BJ (cell line): ENCODE results near the gene AGTPBP1. TPM values are rescaled to one million over a fixed set of nuclear protein-coding genes. Genes with fewer than 3 reads are reported as not detected.
"Not testable (repeated sequence)": the region's sequence is repeated elsewhere in the genome, so short reads cannot be mapped to it uniquely, and the experiment has no call there.

Source experiments
- CTCF ChIA-PET: fragments of 350-600 bp; formaldehyde crosslinking; extraction: SDS; loops from one replicate; lab custom pipeline; 2021; ENCODE audit warnings: antibody characterized with exemption, inconsistent platforms; lab: Yijun Ruan, JAX
- POLR2A ChIA-PET: fragments of 300-600 bp; sonication (Branson Sonifier 250); formaldehyde crosslinking; extraction: SDS; loops from one replicate; lab custom pipeline; 2021; ENCODE audit warnings: antibody characterized with exemption; lab: Charles Lee
- DNase-seq: peaks from one replicate; pipeline ENCODE4 v3.0.0-alpha.2; 2011; ENCODE audit warnings: low read depth
- H3K27me3 ChIP-seq: 2 replicates; pipeline ENCODE4 v1.6.0; 2011; ENCODE audit warnings: low read length; ENCODE audit not compliant: control insufficient read depth, insufficient read depth
- H3K36me3 ChIP-seq: 2 replicates; pipeline ENCODE4 v1.5.1; 2011; ENCODE audit warnings: low read length; ENCODE audit not compliant: control insufficient read depth, insufficient read depth
- H3K4me3 ChIP-seq: 2 replicates; pipeline ENCODE4 v1.5.1; 2011; ENCODE audit warnings: low read depth, mild to moderate bottlenecking, control low read depth, low read length
- polyA minus RNA-seq: library from RNA; depleted of rRNA, polyadenylated mRNA; stranded (reverse); fragments of >200 nt; gene quantifications from 2 replicates; pipeline ENCODE4 v1.2.3, GENCODE V29; 2011; rRNA and poly(A)+ RNA removed
- polyA plus RNA-seq: library from polyadenylated mRNA; depleted of rRNA; stranded (reverse); fragments of >200 nt; gene quantifications from 2 replicates; pipeline ENCODE4 v1.2.3, GENCODE V29; 2011; rRNA removed
- TF ChIP-seq, protein P1 (sequence below): IDR thresholded peaks from 2 replicates; pipeline ENCODE4 v1.5.1; 2011; ENCODE audit warnings: low read depth, mild to moderate bottlenecking, control low read depth, inconsistent platforms, low read length, moderate library complexity; ENCODE audit not compliant: insufficient read depth

The AGTPBP1 gene
- polyA plus RNA-seq, result 2.5 and 6.6 TPM in 2 replicates
- polyA minus RNA-seq, result 4.2 and 4.8 TPM in 2 replicates

- POLR2A ChIA-PET, result no interaction called here
- 0 out of 2 replicates have a peak, but pooled peaks cover 1% of the 10 kb centered on the region for H3K27me3 ChIP-seq
- TF ChIP-seq, protein P1, sequence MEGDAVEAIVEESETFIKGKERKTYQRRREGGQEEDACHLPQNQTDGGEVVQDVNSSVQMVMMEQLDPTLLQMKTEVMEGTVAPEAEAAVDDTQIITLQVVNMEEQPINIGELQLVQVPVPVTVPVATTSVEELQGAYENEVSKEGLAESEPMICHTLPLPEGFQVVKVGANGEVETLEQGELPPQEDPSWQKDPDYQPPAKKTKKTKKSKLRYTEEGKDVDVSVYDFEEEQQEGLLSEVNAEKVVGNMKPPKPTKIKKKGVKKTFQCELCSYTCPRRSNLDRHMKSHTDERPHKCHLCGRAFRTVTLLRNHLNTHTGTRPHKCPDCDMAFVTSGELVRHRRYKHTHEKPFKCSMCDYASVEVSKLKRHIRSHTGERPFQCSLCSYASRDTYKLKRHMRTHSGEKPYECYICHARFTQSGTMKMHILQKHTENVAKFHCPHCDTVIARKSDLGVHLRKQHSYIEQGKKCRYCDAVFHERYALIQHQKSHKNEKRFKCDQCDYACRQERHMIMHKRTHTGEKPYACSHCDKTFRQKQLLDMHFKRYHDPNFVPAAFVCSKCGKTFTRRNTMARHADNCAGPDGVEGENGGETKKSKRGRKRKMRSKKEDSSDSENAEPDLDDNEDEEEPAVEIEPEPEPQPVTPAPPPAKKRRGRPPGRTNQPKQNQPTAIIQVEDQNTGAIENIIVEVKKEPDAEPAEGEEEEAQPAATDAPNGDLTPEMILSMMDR, result no peak
- H3K4me3 ChIP-seq, result peak within 1 kb of the TSS; percentile 80
- no peaks in the 10 kb centered on the region for H3K36me3 ChIP-seq
- CTCF ChIA-PET, result no interaction called here
- peak; percentile 42 for DNase-seq
Observed at GRCh38 chr9:85741875-85742596, at the start of gene AGTPBP1. AGTPBP1 (minus strand) TSS chr9:85741954; CDS start chr9:85712533, 29,421 bp downstream.

DNA sequence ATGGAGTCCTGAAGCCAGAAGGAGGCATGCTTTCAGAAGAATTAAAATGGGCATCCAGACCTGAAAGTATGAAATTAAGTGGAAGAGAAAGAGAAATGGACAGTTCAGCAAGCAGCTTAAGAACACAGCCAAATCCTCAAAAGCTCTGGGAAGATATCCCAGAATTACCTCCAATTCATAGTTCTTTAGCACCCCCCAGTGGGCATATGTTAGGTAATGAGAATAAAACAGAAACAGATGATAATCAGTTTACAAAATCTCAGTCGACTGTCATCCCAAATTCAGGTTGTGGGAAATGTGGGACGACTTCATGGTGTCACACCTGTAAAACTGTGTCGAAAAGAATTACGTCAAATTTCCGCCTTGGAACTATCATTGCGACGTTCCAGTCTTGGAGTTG lies 44.4 kb upstream of the AGTPBP1 start:
- DNase-seq, H3K27me3 ChIP-seq, POLR2A ChIA-PET, H3K4me3 ChIP-seq, H3K36me3 ChIP-seq, CTCF ChIA-PET: not testable (repeated sequence)

DNA sequence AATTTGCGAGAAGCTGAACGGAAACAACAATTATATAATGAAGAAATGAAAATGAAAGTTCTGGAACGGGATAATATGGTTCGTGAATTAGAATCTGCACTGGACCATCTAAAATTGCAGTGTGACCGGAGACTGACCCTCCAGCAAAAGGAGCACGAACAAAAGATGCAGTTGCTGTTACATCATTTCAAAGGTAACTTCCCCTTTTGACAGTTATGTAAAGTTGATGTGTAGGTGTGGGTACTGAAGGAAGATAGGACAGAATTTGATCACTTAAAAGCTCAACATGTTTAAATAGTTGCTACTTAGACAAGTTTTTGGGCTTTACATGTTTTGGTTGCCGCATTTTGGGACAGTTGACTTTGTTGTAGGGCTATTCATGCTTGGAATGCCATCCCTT lies 32.1 kb upstream of the AGTPBP1 start:
- POLR2A ChIA-PET, H3K36me3 ChIP-seq, H3K27me3 ChIP-seq, DNase-seq, CTCF ChIA-PET, H3K4me3 ChIP-seq: not testable (repeated sequence)

DNA sequence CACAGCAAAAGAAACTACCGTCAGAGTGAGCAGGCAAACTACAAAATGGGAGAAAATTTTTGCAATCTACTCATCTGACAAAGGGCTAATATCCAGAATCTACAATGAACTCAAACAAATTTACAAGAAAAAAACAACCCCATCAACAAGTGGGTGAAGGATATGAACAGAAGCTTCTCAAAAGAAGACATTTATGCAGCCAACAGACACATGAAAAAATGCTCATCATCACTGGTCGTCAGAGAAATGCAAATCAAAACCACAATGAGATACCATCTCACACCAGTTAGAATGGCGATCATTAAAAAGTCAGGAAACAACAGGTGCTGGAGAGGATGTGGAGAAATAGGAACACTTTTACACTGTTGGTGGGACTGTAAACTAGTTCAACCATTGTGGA lies 20.0 kb upstream of the AGTPBP1 start:
- H3K27me3 ChIP-seq, H3K36me3 ChIP-seq, CTCF ChIA-PET, H3K4me3 ChIP-seq, POLR2A ChIA-PET, DNase-seq: not testable (repeated sequence)

- H3K27me3 ChIP-seq, H3K4me3 ChIP-seq, DNase-seq, POLR2A ChIA-PET, CTCF ChIA-PET, H3K36me3 ChIP-seq: not testable (repeated sequence)
Observed at GRCh38 chr9:85757716-85758115, 16.0 kb upstream of the AGTPBP1 start.

DNA sequence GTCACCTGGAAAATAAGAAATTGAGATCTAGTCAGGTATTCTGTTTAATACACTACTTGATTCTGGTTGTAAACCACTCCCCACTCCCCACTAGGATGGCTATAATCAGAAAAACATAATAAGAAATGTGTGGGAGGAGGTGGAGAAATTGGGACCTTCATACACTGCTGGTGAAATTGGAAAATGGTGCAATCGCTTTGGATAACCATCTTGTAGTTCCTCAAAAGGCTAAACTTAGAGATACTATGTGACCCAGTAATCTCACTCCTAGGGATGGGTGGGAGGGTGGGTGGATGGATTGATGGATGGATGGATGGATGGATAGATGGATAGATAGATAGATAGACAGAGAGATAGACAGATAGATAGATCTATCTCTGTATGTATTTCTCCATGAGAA lies 14.5 kb upstream of the AGTPBP1 start:
- H3K27me3 ChIP-seq, CTCF ChIA-PET: not testable (repeated sequence)

DNA sequence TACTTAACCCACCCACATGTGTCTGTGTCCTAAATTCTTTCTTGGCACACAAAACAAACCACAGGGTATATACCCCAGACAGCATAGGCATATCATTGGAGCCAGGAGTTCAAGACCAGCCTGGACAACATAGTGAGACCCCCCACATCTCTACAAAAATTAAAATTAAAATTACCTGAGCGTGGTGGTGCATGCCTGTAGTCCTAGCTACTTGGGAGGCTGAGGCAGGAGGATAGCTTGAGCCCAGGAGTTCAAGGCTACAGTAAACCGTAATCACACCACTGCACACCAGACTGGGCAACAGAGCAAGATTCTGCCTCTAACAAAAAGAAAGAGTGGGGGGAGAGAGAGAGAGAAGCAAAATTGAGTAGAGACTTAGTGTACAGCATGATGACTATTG lies 4.6 kb upstream of the AGTPBP1 start:
- no peaks in the 10 kb centered on the region for H3K36me3 ChIP-seq
- CTCF ChIA-PET, result no interaction called here
- no peak overlapping the region for H3K4me3 ChIP-seq
- DNase-seq, result no peak
- H3K27me3 ChIP-seq, result 0 out of 2 replicates have a peak, but pooled peaks cover 3% of the 10 kb centered on the region
- TF ChIP-seq, protein P1, result no peak
- POLR2A ChIA-PET, result no interaction called here

More for the DNA sequence above, 14.5 kb upstream of the AGTPBP1 start:
- DNase-seq, POLR2A ChIA-PET, H3K4me3 ChIP-seq, H3K36me3 ChIP-seq: not testable (repeated sequence)

GRCh38 chr9:85745203-85745602 lies 3.4 kb upstream of the AGTPBP1 start:
- DNase-seq, result no peak
- TF ChIP-seq, protein P1, result no peak
- 0 out of 2 replicates have a peak, but pooled peaks cover 3% of the 10 kb centered on the region for H3K27me3 ChIP-seq
- H3K36me3 ChIP-seq, result no peaks in the 10 kb centered on the region
- CTCF ChIA-PET, result no interaction called here
- no peak overlapping the region for H3K4me3 ChIP-seq
- POLR2A ChIA-PET, result no interaction called here
